ENCODE data around the gene TWF2.

DNA sequence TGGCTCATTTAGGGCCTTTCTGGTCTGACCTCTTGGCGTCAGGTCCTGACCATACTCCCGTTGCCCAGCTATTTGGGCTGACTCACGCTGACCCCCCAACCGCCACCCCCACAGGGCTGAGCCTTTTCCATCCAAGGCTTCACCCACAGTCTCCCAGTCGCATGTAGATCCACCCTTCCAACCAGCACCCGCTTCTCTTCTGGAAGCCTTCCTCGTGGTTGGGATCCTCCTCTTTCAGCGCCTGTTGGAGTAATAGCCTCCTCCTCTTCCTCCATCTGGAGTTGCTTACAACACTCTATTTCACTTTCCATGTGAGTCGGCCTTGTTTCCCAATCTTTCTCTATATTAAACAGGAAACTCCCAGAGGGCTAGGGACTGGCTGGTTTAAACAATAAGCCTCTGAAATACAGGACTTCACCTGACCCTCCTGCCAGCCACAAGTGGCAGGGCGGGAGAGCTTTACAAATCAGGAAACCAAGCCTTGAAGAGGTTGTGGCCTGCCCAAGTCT, 43.1 kb downstream of the TWF2 start:
- TF ChIP-seq, protein P1, sequence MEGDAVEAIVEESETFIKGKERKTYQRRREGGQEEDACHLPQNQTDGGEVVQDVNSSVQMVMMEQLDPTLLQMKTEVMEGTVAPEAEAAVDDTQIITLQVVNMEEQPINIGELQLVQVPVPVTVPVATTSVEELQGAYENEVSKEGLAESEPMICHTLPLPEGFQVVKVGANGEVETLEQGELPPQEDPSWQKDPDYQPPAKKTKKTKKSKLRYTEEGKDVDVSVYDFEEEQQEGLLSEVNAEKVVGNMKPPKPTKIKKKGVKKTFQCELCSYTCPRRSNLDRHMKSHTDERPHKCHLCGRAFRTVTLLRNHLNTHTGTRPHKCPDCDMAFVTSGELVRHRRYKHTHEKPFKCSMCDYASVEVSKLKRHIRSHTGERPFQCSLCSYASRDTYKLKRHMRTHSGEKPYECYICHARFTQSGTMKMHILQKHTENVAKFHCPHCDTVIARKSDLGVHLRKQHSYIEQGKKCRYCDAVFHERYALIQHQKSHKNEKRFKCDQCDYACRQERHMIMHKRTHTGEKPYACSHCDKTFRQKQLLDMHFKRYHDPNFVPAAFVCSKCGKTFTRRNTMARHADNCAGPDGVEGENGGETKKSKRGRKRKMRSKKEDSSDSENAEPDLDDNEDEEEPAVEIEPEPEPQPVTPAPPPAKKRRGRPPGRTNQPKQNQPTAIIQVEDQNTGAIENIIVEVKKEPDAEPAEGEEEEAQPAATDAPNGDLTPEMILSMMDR (IDR thresholded peaks at IDR 0.05) = no peak
- TF ChIP-seq POLR2A (IDR thresholded peaks at IDR 0.05) = no peak

All from esophagus squamous epithelium (tissue), 4 donors.